ENCODE data around the gene LRRC27. TPM values are rescaled to one million over a fixed set of nuclear protein-coding genes. Genes with fewer than 3 reads are reported as not detected.

Gene LRRC27
- total RNA-seq, 1 donor: 12.0 TPM

GRCh38 chr10:132390921-132391675 is 59.1 kb downstream of the LRRC27 start:
- no peak for DNase-seq (ENCODE audit: low read depth)
- no peak for TF ChIP-seq CTCF (IDR thresholded peaks at IDR 0.05; ENCODE audit: insufficient read depth, low read length)

GRCh38 chr10:132391676-132392020 is 59.7 kb downstream of the LRRC27 start:
- no peak overlapping the region for H3K4me3 ChIP-seq (ENCODE audit: low read depth, low read length)
- no peak for TF ChIP-seq CTCF (IDR thresholded peaks at IDR 0.05; ENCODE audit: insufficient read depth, low read length)
- DNase-seq (ENCODE audit: low read depth): no peak

More at GRCh38 chr10:132390921-132391675, 59.1 kb downstream of the LRRC27 start:
- H3K4me3 ChIP-seq (ENCODE audit: low read depth, low read length): no peak overlapping the region

GRCh38 chr10:132392184-132392800 is 60.3 kb downstream of the LRRC27 start:
- H3K4me3 ChIP-seq (ENCODE audit: low read depth, low read length): no peak overlapping the region
- DNase-seq (ENCODE audit: low read depth): no peak
- TF ChIP-seq CTCF (IDR thresholded peaks at IDR 0.05; ENCODE audit: insufficient read depth, low read length): no peak

GRCh38 chr10:132392811-132393694 is 61.1 kb downstream of the LRRC27 start:
- H3K4me3 ChIP-seq (ENCODE audit: low read depth, low read length): no peak overlapping the region
- no peak for TF ChIP-seq CTCF (IDR thresholded peaks at IDR 0.05; ENCODE audit: insufficient read depth, low read length)
- no peak for DNase-seq (ENCODE audit: low read depth)

- no peak for TF ChIP-seq CTCF (IDR thresholded peaks at IDR 0.05; ENCODE audit: insufficient read depth, low read length)
- no peak for DNase-seq (ENCODE audit: low read depth)
- no peak overlapping the region for H3K4me3 ChIP-seq (ENCODE audit: low read depth, low read length)
Observed at GRCh38 chr10:132393695-132394181, 61.7 kb downstream of the LRRC27 start.

- DNase-seq (ENCODE audit: low read depth): no peak
- TF ChIP-seq CTCF (IDR thresholded peaks at IDR 0.05; ENCODE audit: insufficient read depth, low read length): no peak
- no peak overlapping the region for H3K4me3 ChIP-seq (ENCODE audit: low read depth, low read length)
Observed at GRCh38 chr10:132394201-132394811, 62.3 kb downstream of the LRRC27 start.
